ENCODE data around the gene STRN.

- peak; percentile 33 to 87 for TF ChIP-seq POLR2A (IDR thresholded peaks at IDR 0.05)
- no peak for TF ChIP-seq CTCF (IDR thresholded peaks at IDR 0.05)
These were observed at the start of gene STRN for GRCh38 chr2:36966370-36967235.

Measured in thyroid gland (tissue), 4 donors.